ENCODE measurements around the gene CADM1.
"Not testable (repeated sequence)": the region's sequence is repeated elsewhere in the genome, so short reads cannot be mapped to it uniquely, and the experiment has no call there.

The CADM1 gene

GRCh38 chr11:115476463-115477286 is 27.5 kb downstream of the CADM1 start:
- DNase-seq = no peak

- no peak for DNase-seq
These were observed 28.7 kb downstream of the CADM1 start for GRCh38 chr11:115475564-115475963.

DNA sequence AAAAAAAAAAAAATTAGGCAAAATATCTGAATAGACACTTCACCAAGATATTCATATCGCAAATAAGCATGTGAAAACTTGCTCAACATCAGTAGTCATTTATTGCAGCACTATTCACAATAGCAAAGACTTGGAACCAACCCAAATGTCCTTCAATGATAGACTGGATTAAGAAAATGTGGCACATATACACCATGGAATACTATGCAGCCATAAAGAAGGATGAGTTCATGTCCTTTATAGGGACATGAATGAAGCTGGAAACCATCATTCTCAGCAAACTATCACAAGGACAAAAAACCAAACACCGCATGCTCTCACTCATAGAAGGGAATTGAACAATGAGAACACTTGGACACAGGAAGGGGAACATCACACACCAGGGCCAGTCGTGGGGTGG is 29.9 kb downstream of the CADM1 start:
- not testable (repeated sequence) for DNase-seq

- DNase-seq = no peak
These were observed 31.0 kb downstream of the CADM1 start for GRCh38 chr11:115473167-115473566.

DNA sequence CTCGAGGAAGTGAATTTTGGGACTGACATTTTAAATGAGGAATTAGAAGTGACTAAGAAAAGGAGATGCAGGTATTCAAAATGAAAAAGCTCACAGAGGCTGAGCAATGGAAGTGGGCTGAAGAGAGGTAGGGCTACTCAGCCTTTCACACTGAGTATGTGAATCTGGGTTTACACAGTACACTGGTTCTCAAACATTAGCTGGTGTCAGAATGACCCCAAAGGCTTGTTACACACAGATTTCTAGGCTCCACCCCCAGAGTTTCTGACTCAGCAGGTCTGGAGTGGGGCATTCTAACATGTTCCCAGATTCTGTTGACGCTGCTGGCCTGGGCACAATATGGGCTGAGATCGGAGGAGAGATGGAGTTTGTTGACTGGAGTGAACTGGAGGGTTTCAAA is 32.8 kb downstream of the CADM1 start:
- DNase-seq = no peak

GRCh38 chr11:115470928-115471327 is 33.3 kb downstream of the CADM1 start:
- no peak for DNase-seq

- no peak for DNase-seq
These were observed 34.9 kb downstream of the CADM1 start for GRCh38 chr11:115469361-115469760.

GRCh38 chr11:115466122-115466521 is 38.1 kb downstream of the CADM1 start:
- no peak for DNase-seq

- no peak for DNase-seq
These were observed 39.9 kb downstream of the CADM1 start for GRCh38 chr11:115464269-115464668.

DNA sequence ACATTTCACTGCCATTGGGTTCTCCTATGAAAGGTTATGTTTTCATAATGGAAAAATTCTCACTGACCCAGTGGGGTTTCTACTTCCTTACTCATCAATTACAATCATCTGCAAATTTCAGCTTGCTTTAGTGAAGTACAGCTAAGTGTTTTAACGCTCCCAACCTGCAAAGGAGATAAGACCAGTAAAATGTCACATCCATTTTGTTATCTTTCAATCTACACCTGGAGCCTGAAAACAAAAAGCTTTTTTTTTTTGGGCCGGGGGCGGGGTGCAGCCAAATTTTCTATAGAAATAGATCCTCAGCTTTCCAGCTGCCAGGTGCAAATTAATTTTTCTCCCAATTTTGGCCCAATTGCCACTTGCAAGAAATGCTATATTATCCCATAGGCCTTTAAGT is 40.6 kb downstream of the CADM1 start:
- no peak for DNase-seq

- DNase-seq = no peak
These were observed 41.5 kb downstream of the CADM1 start for GRCh38 chr11:115462757-115463156.

- DNase-seq = no peak
These were observed 42.1 kb downstream of the CADM1 start for GRCh38 chr11:115462004-115462541.

DNA sequence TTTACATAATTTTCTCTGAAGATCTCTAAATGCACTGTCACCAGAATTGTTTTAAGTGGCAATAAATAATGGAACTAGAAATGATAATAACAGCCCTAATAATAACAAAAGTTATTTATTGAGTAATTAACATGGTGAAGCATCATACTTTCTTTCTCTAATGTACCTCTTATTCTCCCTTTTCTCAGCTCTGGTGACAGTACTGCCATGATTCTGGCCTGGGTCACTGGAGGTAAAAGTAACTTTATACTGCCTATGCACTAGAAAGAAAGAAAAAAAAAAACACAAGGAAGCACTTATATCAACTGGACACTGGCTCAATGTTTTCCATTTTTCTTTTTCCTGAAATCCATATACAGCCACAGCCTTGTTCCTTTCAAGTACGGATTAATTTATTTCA is 43.7 kb downstream of the CADM1 start:
- no peak for DNase-seq

DNA sequence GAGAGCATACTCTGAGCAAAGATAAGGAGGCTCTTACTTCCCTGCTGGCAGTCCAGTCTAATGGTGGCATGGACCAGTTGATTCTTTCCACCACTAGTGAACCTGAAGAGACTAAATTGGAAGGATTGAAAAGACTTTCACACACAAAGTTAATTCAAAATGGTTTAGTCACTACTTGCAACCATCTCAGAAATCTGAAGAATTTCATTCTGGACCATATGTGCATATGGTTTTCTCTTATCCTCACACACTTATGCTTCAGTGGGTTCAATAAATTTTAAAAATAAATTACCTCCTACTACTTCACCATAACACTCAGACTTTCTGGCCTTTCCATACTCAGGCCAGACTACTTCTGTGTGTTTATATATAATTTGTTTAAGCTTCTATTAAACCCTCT is 44.7 kb downstream of the CADM1 start:
- no peak for DNase-seq

DNA sequence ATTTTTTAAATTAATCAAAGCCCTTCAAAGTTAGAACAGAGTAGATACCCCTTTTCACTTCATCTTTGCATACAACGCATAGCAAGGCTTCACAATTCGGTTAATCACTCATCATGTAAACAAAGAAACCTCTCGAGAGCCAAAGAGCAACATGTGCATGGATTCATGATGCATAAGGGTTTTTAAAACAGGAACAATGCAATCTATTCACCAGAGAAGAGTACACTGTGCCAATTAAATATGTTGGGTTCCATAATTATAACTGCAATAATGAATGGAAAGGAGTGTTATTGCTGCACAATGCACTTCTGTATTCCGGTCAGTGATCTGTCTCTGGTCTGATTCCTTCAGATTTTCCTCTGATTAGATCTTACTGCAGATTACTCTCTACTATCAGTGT is 45.3 kb downstream of the CADM1 start:
- no peak for DNase-seq

- no peak for DNase-seq
These were observed 48.2 kb downstream of the CADM1 start for GRCh38 chr11:115456019-115456418.

GRCh38 chr11:115455613-115456012 is 48.6 kb downstream of the CADM1 start:
- no peak for DNase-seq

DNA sequence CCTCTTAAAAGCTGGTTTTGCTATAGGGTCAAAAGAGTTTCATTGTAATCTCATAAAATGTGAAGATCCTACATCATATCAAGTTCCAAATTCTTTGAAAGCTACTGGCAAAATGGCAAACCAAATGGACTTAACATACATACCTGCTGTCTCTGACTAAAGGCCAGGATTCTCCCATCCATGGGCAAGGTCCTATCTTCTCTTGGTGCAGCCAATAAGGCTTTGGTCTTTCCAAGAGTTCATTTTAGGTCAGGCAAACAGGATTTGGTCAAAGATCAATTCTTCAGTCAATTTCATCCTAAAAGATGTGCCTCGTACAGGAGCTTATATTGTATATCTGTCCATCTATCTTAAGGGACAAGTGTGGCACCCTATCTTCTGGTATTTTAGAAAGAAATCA is 49.7 kb downstream of the CADM1 start:
- DNase-seq = no peak

GRCh38 chr11:115453693-115454490 is 50.3 kb downstream of the CADM1 start:
- DNase-seq = no peak

GRCh38 chr11:115452241-115452640 is 52.0 kb downstream of the CADM1 start:
- DNase-seq = no peak

DNA sequence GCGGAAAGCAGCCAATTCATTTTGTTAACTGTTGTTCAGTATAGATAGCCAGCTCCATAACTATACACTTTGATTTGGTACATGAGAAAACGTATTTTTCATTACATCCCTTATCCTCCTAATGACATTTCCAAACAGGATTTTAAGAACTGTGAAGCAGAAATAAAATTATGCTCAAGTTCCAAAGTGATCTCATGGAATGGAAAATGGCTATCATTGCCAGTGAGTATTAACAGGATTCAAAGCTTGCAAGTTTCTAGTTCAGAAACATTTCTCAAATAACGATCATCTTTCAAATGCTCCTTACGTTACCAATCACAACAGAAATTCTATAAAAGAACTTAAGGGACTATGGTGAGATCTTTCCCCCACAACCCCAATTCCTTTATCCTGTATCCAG is 53.7 kb downstream of the CADM1 start:
- DNase-seq = no peak

DNA sequence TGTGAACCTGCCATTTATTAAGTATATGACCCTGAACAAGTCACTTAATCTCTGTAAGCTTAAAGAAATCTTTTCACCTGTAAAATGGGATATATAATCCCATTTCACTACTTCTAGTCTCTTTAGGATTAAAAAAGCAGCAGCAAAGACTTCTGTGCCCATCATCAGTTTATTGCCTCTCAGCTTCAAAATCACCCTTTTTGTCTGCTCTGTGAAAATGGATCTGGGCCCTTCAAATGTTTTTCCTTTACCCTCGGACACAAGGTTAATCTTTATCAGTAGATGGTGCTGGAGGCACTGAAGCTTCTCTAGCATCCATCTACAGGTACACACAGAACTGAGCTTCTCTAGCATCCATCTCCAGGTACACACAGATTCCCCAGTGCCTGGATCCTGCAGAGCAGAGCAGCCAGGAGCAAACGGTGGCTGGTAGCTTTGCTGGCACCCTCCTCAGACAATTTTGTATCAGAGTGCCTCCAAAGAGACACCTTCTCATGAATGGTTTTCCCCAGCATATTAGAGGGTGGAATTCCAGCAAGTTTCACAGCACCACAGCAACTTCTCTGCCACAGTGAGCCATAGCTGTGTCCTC is 56.8 kb downstream of the CADM1 start:
- DNase-seq = no peak

- no peak for DNase-seq
These were observed 58.0 kb downstream of the CADM1 start for GRCh38 chr11:115446214-115446613.

DNA sequence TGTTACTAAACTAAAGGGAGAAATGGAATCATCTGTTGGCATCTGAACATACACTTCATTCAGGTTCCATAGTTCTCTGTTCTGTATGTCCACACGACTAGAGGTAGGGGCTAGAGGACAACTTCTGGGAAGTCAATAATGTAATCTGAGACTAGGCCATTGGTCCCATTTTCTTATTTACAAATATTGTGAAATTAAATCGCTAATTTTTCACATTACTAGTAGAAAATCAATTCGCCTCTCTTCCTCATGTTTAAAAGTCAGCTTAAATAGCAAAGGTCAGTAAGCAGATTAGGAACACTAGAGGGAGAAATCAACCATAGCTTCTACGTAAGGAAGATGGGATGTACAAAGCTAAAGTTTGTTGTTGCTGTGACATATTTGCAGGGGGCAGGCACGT is 59.7 kb downstream of the CADM1 start:
- DNase-seq = no peak
